Mucosa of descending colon (tissue), 3 donors: Measurements from ENCODE around the gene TTC9C. TPM values are rescaled to one million over a fixed set of nuclear protein-coding genes. Genes with fewer than 3 reads are reported as not detected.
"Not testable (repeated sequence)": the region's sequence is repeated elsewhere in the genome, so short reads cannot be mapped to it uniquely, and the experiment has no call there.

Experiments used
- ATAC-seq: fragments of 200-7000 bp; cut with Tn5 transposase; one replicate; pipeline ENCODE4 v1.9.1; 2020; ENCODE audit warnings: mild to moderate bottlenecking, moderate library complexity
- DNase-seq, 3 donors: peaks; one replicate each; pipeline ENCODE4 v3.0.0-alpha.2; 2020
- H3K36me3 ChIP-seq: fragments of 200-600 bp; one replicate; pipeline ENCODE4 v1.8.0; 2021; ENCODE audit warnings: low read depth, mild to moderate bottlenecking
- H3K4me1 ChIP-seq: fragments of 200-600 bp; one replicate; pipeline ENCODE4 v1.8.0; 2021; ENCODE audit warnings: low read depth, mild to moderate bottlenecking
- H3K4me3 ChIP-seq: fragments of 200-600 bp; one replicate; pipeline ENCODE4 v1.8.0; 2021; ENCODE audit warnings: mild to moderate bottlenecking
- H3K9me3 ChIP-seq: fragments of 200-600 bp; one replicate; pipeline ENCODE4 v1.8.0; 2021; ENCODE audit warnings: mild to moderate bottlenecking
- intact Hi-C, 2 donors: fragments of 100-400 bp; cut with DNase I in 1 of 2; cut with micrococcal nuclease in 1 of 2; formaldehyde crosslinking; loops; one replicate each; pipeline versions ENCODE4 v1.11.0 to v1.11.1; 2022; cut with DNase I, micrococcal nuclease
- total RNA-seq, 3 donors: library from RNA; stranded (reverse); fragmentation: NEBNext Ultra II Directional in 2 of 3; extraction: Animal tissue kit (Norgen Biotek cat#: 25700) in 2 of 3; gene quantifications; one replicate each; pipeline versions ENCODE4 v1.2.1 to v1.2.4, GENCODE V29; 2021 to 2023
- TF ChIP-seq, protein P1 (sequence below): fragments of 200-600 bp; IDR thresholded peaks from one replicate; pipeline ENCODE4 v1.8.0; 2022; ENCODE audit warnings: antibody characterized with exemption, mild to moderate bottlenecking
- donor health status: DM: no; HTN: no; CAD: no; lungs with moderate emphysema.
- donor health status: DM: no; HTN: no; CAD: no.
- donor health status: DM: no; HTN: yes; CAD: no.

Gene TTC9C
- total RNA-seq, 3 donors from 2014 or later = 27.7 to 31.8 (median 29.3) TPM

DNA sequence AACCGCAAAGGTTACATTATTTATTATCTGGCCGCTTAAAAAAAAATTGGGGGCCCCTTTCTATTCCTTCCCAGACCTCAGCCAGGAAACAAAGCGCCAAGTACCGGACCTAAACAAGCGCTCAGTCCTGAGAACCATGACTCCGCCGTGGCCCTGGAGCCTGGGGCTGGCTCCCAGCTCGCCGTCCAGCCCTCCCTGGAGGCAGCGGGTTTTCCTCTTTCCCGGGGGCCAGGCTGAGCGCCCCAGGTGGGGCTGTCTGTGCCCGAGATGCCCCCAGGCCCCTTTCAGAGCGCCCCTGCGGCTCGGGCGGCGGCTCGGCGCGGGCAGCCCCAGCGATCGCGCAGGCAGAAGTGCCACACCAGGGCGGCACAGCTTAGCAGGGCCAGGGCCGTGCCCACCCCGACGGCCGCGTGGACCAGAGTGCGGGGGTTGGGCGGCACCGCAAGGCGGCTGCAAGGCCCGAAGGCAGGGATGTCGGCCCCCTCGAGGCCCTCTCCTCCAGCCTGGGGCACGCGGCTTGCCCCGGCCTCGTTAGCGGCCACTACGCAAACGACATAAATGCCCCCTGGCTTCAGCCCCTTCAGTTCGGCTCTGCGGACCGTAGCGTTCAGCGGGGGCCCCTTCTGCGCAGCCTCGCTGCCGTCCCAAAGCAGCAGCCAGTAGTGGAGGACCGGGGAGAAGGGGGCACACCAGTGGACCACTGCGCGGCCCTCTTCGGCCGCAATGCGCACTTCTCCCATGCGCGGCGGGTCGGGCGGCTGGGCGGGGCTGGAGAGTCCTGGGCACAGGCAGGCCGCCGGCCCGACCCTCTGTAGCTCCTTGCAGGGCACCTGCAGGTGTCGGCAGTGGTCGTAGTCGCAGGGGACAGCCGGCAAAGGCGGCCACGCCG lies 40.5 kb upstream of the TTC9C start:
- Histone ChIP-seq H3K36me3 (no peaks in the 10 kb centered on the region), H3K4me3 (no peak overlapping the region), H3K4me1 (peaks cover 5% of the 10 kb centered on the region), H3K9me3 (no peaks in the 10 kb centered on the region)
- DNase-seq = peak in 1 of 3 donors; percentile 56
- intact Hi-C loops = no loop called here
- TF ChIP-seq, protein P1, sequence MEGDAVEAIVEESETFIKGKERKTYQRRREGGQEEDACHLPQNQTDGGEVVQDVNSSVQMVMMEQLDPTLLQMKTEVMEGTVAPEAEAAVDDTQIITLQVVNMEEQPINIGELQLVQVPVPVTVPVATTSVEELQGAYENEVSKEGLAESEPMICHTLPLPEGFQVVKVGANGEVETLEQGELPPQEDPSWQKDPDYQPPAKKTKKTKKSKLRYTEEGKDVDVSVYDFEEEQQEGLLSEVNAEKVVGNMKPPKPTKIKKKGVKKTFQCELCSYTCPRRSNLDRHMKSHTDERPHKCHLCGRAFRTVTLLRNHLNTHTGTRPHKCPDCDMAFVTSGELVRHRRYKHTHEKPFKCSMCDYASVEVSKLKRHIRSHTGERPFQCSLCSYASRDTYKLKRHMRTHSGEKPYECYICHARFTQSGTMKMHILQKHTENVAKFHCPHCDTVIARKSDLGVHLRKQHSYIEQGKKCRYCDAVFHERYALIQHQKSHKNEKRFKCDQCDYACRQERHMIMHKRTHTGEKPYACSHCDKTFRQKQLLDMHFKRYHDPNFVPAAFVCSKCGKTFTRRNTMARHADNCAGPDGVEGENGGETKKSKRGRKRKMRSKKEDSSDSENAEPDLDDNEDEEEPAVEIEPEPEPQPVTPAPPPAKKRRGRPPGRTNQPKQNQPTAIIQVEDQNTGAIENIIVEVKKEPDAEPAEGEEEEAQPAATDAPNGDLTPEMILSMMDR = no peak
- ATAC-seq = peak; percentile 37

DNA sequence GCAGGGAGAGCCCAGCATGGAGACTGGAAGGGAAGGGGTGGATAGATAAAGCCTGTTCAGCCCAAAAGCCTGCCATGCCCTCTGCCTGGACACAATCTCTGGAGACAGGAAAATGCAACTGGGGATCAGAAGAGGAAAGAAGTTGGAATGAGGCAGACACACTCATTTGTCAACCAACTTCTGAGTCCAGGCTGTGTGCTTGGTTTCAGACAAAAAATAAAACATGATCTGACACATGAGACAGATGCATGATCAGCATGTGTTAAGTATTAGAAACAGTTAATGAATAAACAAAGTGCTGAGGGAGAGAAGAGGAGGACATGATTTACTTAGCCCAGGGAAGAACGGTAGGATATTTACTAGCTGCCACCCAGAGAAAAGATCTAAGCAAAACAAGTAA lies 39.8 kb upstream of the TTC9C start:
- DNase-seq = no peak
- no peak overlapping the region for H3K4me3 ChIP-seq
- intact Hi-C loops = no loop called here
- TF ChIP-seq, protein P1 = no peak
- peaks cover 5% of the 10 kb centered on the region for H3K4me1 ChIP-seq
- ATAC-seq = no peak
- H3K36me3 ChIP-seq = no peaks in the 10 kb centered on the region
- H3K9me3 ChIP-seq = no peaks in the 10 kb centered on the region

DNA sequence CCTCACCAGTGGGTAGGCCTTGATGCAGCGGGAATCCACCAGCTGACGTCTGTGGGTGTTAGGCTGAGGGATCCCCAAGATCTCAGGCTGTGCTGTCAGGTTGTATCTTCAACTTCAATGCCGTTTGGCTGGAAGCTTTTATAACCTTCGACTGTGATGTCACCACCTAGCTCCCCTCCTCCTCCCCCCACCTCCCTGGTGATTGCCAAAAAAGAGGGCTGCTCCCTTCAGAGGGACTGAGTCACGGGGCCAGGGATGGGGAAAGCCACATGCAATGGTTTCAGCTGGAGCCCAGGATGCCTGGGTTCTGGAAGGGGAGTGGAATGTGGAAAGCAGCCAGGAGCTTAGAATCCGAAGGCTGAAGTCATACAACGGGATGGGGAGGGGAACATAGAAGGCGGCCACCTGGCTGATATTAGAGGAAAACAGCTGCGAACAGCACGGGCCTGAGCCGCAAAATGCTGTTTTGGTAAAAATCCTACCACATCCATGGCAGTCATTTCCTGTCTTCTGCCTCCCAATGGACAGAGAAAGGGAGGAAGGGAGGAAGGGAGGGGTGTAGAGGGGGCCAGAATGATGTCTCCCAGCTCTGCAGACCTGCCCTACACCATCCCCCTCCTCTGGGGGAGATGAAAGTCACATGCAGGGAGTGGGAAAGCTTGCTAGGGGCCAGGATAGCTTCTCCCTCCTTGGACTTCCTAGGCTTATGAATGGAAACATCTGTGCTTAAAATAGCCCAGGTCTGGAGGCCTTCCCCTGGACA lies 38.7 kb upstream of the TTC9C start, which contains the start of gene LRRN4CL:
LRRN4CL (minus strand) TSS at position 110 of the 763 bp plus-strand sequence. CDS start 1,022 bp downstream, outside the sequence.
- Histone ChIP-seq H3K4me3 (no peak within 1 kb of the TSS), H3K4me1 (peaks cover 5% of the 10 kb centered on the region), H3K36me3 (no peaks in the 10 kb centered on the region), H3K9me3 (no peaks in the 10 kb centered on the region)
- ATAC-seq = peak; percentile 66
- peak in 2 of 3 donors; percentile 57 to 70 for DNase-seq
- TF ChIP-seq, protein P1 = no peak
- intact Hi-C loops = loop anchor here (10.0 kb wide), 1 partner anchor 295 kb away; no protein-coding TSS in a partner anchor

DNA sequence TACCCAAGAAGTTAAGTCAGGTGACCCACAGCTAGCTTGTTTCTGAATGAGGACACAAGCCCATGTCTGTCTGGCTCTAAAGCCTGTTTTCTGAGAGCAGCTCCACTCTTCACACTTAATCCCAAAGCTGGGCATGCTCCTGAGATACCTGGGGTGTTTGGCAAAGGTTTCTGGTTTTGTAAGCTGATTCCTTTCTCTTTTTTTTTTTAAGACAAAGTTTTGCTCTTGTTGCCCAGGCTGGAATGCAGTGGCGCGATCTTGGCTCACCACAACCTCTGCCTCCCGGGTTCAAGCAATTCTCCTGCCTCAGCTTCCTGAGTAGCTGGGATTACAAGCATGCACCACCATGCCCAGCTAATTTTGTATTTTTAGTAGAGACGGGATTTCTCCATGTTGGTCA lies 34.7 kb upstream of the TTC9C start:
- not testable (repeated sequence) for DNase-seq, H3K9me3 ChIP-seq, H3K36me3 ChIP-seq, ATAC-seq, H3K4me3 ChIP-seq, H3K4me1 ChIP-seq
- intact Hi-C loops = loop anchor here (10.0 kb wide), 1 partner anchor 299 kb away; no protein-coding TSS in a partner anchor

DNA sequence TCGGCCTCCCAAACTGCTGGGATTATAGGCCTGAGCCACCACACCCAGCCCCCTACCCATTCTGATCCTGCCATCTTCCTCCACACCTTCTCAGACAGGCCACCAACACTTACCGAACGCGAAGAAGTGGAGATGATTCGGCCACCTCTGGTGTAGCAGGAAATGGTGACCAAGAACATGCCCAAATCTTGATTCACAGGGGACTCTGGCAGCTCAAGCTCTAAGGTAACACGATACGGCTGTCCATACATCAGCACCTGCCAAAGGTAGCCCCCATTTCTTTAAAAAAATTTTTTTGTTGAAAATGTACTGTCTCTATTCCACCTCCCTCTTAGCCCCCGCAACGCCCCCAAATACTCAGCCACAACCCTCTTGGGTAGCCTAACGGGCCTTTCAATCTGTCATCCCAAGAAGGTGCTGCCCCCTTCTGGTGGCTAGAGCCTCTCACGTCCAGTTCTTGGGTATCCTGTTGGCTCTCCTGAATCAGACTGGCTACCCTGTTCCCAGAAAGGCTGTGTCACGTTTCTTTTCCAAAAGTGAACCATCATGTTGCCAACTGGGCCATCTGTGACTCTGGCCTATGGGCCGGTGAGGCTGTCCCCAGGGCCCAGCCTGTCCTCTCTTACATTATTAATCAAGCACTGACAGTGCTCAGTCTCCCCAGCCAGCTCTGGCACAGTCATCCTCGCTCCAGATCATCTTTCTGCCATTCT lies 33.7 kb upstream of the TTC9C start:
- TF ChIP-seq, protein P1 = peak; percentile 65
- intact Hi-C loops = loop anchor here (10.0 kb wide), 1 partner anchor 300 kb away; no protein-coding TSS in a partner anchor
- no peaks in the 10 kb centered on the region for H3K4me1 ChIP-seq
- no peaks in the 10 kb centered on the region for H3K36me3 ChIP-seq
- H3K9me3 ChIP-seq = no peaks in the 10 kb centered on the region
- DNase-seq (peak; percentile 62 to 91 (median 78)), ATAC-seq (peak; percentile 92)
- no peak overlapping the region for H3K4me3 ChIP-seq
